NOMO-1 treated with dmso at 0.1 percent for 144 hours (cell line): ENCODE measurements around the gene MRPL36.
"Not testable (repeated sequence)": the region's sequence is repeated elsewhere in the genome, so short reads cannot be mapped to it uniquely, and the experiment has no call there.

Experiments used
- DNase-seq: peaks from one replicate; lab custom pipeline; 2025; ENCODE audit not compliant: unreplicated experiment; lab: John Stamatoyannopoulos, UW

The MRPL36 gene

DNA sequence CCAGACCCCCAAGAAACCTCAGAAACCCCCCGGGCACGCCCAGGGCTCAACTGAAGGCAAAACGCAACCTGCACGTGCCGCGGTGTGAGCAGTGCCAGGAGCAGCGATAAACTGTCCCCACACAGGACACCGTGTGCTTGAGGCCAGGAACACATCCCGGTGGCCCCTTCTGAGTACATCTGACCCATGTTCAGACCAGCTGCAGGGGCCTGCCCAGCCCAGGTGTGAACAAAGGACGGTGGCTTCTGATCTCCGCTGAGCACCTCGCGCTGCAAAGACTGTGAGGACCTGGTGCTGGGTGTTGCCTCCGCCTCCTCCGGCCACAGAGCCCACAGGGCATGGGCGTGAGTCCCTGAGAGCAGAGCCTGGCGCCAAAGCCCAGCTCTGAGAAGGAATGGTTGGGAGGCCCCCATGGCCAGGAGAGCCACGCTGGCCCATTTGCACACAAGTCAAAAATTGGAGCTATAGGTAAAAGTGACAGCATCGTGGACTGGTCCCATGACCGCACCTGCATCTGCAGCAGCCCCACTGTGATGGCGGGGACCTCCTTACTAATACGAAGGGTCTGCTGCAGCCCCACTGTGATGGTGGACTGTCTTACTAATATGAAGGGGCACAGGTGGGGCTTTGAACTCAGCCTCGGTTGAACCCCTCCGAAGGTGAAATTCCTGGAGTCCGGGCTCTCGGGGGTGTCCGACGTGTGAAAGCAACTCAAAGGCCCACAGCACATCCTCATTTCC, 33.0 kb upstream of the MRPL36 start:
- DNase-seq, result no peak

DNA sequence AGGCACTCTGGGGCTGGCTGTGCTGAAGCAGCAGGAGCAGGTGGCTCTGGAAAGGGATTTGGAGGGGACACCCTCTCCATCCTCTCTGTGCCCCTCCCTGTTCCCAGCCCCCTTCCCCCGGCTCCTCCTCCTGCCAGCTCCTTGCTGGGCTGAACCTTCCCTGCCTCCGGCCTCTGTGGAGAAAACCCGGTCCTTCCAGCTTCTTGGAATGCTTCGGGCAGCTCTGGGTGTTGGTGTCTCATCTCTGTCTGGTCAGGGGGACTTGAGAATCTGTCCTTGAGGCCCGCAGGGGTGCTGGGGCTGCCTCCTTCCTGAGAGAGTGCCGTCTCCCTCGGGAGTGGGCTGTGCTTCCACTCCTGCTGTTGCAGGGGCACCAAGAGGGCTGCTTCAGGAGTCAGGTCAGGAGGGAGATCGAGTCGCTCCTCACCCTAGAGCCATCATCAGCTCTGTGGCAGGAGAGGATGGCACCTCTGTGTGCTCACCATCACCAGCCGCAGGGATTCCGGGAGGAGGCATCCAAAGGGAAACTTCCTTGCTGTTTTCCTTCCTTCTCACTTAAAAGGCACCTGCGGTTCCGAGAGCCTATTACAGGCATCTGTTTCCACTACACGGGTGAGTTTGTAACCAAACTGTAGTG, 32.2 kb upstream of the MRPL36 start:
- DNase-seq, result no peak

DNA sequence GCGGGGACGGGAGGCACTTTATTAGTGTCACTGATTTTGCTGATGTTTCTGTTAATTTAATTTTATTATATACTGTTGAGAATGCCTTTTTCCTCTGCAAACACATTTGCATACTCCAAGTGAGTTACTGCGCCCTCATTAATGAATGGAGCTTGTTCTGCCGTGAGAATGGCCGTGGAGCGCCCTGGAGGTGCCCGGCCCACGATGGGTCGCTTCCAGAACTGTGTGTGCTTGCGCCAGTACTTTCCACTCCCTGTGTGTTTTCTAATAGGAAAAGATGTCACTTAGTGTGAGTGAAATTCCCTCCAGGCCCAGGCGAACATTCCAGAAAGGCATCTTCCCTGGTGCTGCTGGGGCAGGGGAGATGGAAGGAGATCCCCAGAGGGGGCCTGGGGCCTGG, 31.6 kb upstream of the MRPL36 start:
- DNase-seq, result no peak

DNA sequence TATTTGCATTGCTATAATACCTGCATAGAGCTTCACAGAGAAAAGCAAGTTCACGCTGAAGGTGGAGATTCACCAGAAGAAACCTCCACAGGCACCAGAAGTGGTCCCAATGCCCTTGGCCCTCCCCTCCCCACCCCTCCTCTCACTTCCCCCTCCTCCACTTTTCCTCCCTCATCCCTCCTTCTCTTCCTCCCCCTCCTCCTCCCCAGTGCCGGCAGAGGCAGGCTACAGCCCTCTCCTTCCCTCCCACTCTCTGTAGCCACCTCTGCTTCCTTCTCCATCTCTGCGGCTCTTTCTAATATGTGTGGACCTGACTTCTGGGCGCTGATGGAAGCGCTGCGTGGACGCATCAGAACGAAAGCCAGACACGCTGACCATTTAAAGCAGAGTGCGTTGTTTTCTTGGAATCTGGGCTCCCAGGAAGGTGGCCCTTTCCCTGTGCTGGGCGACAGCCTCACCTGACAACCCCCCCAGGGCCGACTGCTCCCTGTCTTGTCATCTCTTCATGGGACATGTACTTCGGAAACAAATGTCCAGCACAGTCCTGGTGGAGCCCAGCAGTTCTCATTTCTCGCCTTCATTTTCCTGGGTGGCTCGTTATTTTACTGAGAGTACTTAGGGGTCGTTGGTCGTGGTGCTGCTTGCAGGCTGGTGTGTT, 31.1 kb upstream of the MRPL36 start:
- DNase-seq, result no peak

GRCh38 chr5:1827886-1828397, 28.3 kb upstream of the MRPL36 start:
- no peak for DNase-seq

GRCh38 chr5:1827025-1827885, 27.6 kb upstream of the MRPL36 start:
- DNase-seq, result no peak

GRCh38 chr5:1826235-1826980, 26.8 kb upstream of the MRPL36 start:
- DNase-seq, result no peak

DNA sequence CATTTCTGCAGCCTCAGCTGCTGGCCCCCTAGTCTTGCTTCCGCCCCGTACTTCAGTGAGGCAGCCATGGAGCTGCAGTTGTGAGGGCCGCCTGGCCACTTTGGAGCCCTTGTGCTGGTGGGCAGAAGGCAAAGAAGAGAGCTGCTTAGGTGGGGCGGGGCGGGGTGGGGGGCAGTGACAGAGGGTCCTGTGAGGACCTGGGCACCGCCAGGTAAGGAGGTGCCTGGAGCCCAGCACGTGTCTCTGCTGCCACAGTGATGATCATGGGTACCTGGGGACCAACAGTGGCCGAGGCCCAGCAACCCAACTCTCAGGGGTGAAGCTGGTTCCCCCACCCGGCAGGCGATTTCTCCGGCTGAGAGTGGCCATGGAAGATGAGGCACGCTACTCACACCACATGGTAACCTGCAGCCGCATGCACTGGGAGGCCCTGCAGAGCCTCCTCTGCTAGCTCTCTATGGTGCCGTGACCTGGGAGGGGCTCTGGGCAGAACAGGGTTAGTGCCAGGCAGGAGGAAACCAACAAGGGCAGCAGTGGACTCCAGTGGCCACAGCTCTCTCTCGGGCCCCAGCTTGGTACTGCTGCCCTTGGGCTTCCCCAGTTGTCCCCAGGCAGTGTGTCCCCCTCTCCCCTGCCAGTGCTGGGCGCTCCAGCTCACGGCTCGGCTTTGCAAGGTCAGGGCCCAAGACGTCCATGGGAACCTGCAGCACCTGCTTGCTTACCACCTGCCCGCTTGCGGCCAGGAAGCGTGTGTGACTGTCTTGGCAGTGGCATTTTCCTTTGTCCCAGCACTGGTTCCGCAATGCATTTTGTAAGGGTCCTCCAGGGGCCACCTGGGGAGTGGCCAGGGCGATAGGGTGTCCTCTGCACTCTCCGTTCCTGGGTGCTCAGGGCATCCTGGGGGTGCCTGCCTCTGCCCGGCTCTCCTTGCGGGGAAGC, 25.5 kb upstream of the MRPL36 start:
- no peak for DNase-seq

GRCh38 chr5:1824109-1824821, 24.6 kb upstream of the MRPL36 start:
- DNase-seq, result no peak

DNA sequence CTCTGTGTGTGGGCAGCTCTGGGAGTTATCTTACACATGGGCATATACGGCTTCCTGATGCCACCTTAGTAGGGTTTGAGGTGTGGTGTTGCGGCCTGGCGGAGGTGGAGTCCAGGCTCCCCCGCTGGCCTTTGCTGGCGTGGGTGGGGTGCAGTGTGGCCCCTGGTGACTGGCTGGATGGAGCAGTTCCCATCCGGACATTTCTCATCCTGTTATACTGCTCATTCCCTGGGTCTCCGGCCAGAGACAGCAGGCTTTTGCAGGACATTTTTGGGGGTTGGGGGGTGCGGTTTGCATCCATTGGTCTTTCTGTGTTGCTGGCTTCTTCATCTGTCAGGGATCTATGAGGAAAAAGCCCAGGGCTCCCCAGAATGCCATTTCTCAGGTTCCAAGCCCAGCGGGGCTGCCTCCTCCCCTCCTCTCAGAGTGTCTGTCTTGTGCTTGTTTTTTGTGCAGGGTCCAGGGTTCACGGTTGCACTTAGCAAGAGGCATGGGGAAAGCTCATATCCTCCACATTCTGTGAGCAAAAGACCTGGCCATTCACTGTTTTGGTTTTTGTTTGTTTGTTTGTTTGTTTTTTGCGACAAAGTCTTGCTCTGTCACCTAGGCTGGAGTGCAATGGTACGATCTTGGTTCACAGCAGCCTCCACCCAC, 23.9 kb upstream of the MRPL36 start:
- no peak for DNase-seq

DNA sequence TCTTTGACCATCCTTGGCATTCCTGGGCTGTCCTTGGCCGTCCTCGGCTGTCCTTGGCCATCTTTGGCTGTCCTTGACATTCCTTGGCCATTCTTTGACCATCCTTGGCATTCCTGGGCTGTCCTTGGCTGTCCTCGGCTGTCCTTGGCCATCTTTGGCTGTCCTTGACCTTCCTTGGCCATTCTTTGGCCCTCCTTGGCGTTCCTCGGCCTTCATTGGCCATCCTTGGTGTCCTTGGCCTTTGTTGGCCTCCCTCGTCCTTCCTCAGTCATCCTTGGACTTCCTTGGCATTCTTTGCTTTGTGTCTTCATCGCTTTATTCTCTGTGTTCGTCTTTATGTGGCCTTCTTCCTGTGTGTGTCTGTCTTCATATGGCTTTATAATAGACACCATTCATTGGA, 22.2 kb upstream of the MRPL36 start:
- no peak for DNase-seq

DNA sequence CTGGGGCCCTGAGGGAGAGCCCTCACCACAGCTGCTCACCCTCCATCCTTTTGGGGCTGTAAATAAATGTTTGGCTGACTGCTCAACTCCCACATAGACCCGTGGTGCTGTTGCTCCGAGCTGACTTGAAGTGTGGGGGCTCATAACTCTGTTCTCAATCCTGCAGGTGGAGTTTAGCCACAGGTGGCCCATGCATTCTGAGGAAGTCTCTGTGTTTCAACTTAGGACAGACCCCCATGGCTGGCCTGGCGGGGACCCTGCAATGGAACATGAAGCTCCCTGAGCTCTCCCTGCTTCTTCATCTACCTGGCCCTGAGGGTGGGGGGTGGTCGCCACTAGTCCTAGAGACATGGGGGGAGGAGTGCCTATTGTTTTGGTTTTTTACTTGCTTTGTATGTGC, 21.3 kb upstream of the MRPL36 start:
- DNase-seq, result no peak

DNA sequence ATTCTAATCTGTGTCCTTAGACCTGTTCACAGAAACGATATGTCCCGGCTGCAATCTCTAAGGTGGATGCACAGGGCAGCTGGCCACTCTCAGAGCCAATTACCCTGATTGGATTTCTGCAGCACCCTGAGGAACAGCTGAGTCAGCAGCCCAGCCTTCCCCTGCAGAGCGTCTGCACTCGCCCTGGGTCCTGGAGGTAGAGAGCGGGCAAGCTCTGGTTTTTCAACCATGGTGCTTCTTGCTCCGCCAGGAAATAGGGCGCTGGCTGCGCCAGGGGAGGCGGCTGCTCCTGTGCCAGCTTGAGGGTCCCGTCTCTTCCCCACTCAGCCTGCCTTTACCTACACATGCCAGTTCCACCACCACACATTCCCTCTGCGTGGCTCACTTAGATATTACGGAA, 20.7 kb upstream of the MRPL36 start:
- no peak for DNase-seq

DNA sequence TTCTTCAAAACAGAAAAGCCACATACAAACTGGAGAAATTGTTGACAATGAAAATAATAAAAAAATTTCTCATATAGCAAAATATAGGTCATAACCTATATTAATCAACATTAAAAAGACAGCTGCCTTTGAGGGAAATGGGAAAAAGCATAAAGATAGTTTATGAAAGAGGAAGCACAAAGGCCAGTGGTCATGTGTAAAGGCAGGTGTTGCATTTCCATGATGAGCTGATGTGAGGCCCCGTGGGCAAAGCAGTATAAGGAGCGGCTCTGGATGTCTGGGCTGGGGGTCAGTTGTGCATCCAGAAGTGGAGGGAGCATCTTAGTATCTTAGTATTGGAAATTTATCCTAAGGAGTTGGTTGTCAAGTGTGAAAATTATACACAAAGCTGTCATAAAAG, 19.8 kb upstream of the MRPL36 start:
- DNase-seq, result no peak

GRCh38 chr5:1818784-1819183, 19.1 kb upstream of the MRPL36 start:
- no peak for DNase-seq

DNA sequence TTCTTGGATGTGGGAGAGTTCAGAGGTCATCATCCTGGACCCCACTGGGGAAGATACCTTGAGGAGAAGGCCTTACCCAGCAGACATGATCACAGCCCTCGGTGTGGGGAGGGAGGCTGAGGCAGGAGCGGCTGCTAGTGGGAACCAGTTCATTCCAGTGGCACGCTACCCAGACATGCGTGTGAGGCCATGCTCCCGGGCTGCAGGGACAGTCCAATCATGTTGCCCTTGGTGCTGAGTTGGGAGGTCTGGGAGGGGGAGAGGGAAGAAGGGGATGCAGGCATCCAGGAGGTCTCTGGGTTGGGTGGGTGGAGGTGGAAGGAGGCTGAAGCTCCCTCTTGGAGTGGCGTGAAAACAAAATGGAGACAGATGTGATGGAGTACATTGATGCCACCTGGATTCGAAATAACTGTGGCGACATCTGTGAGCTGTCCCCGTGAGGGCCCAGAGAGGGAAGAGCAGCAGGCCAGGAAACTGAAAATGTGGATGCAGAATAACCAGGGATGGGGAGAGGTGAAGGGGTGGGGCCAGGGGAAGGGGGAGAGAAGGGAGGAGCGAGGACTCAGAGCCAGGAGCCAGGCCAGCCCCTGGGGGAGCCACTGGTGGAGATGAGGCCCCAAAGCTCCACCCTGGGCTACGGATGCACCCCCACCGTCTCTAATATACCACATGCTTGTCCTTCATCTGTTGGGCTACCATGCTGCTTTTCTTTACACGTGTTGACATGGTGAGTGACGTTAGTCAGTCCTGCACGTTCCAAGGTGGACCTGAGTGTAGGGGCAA, 17.8 kb upstream of the MRPL36 start:
- no peak for DNase-seq

DNA sequence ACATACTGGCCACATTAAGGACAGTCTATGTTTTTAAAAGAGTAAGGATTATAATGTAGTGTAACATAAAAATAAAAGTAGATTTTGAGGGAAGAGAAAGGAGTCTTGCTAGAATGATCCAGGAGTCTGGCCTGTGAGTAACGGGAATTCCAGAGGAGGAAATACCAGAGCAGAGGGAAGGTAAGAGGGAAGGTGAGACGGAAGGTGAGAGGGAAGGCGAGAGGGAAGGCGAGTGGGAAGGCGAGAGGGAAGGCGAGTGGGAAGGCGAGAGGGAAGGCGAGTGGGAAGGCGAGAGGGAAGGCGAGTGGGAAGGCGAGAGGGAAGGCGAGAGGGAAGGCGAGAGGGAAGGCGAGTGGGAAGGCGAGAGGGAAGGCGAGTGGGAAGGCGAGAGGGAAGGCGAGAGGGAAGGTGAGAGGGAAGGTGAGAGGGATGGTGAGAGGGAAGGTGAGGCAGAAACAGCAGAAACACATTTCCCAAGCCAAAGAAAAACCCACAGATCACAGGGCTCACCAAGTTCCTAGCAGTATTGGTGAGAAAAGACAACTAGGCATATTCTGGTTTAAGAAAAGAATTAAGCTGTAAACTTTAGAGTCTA, 17.0 kb upstream of the MRPL36 start:
- not testable (repeated sequence) for DNase-seq
